Stimulated activated CD4-positive, alpha-beta T cell treated with anti-CD3 and anti-CD28 coated beads, Interleukin-4, amount 100 ng/mL, for 4 hours (primary cell): ENCODE measurements around the gene SHISA6.

Experiments
- DNase-seq, 2 experiments: peaks; one replicate each; pipeline ENCODE4 v3.0.0-alpha.2; 2020

The SHISA6 gene

GRCh38 chr17:11363565-11364117 is 122.6 kb downstream of the SHISA6 start:
- no peak for DNase-seq

GRCh38 chr17:11366272-11366850 is 125.3 kb downstream of the SHISA6 start:
- DNase-seq = no peak

- no peak for DNase-seq
Measured at GRCh38 chr17:11369575-11369974, 128.6 kb downstream of the SHISA6 start.

- no peak for DNase-seq
Measured at GRCh38 chr17:11372692-11373091, 131.7 kb downstream of the SHISA6 start.

GRCh38 chr17:11378506-11378905 is 137.5 kb downstream of the SHISA6 start:
- no peak for DNase-seq

GRCh38 chr17:11380761-11381160 is 139.7 kb downstream of the SHISA6 start:
- DNase-seq = no peak

GRCh38 chr17:11383157-11383556 is 142.1 kb downstream of the SHISA6 start:
- DNase-seq = no peak

- DNase-seq = no peak
Measured at GRCh38 chr17:11384131-11384530, 143.1 kb downstream of the SHISA6 start.

GRCh38 chr17:11387610-11388009 is 146.6 kb downstream of the SHISA6 start:
- DNase-seq = no peak

- DNase-seq = no peak
Measured at GRCh38 chr17:11388054-11388453, 147.0 kb downstream of the SHISA6 start.

GRCh38 chr17:11389583-11389982 is 148.6 kb downstream of the SHISA6 start:
- no peak for DNase-seq

GRCh38 chr17:11391134-11391533 is 150.1 kb downstream of the SHISA6 start:
- no peak for DNase-seq

- no peak for DNase-seq
Measured at GRCh38 chr17:11404431-11405276, 163.6 kb downstream of the SHISA6 start.

GRCh38 chr17:11406716-11407115 is 165.7 kb downstream of the SHISA6 start:
- DNase-seq = no peak

- DNase-seq = no peak
Measured at GRCh38 chr17:11412654-11413053, 171.6 kb downstream of the SHISA6 start.

- no peak for DNase-seq
Measured at GRCh38 chr17:11418342-11418741, 177.3 kb downstream of the SHISA6 start.

- DNase-seq = no peak
Measured at GRCh38 chr17:11430751-11431150, 189.7 kb downstream of the SHISA6 start.

- DNase-seq = no peak
Measured at GRCh38 chr17:11438673-11439072, 197.7 kb downstream of the SHISA6 start.

- DNase-seq = no peak
Measured at GRCh38 chr17:11441004-11441403, 200.0 kb downstream of the SHISA6 start.

GRCh38 chr17:11446316-11446715 is 205.3 kb downstream of the SHISA6 start:
- DNase-seq = no peak

GRCh38 chr17:11454096-11454495 is 213.1 kb downstream of the SHISA6 start:
- DNase-seq = no peak

GRCh38 chr17:11458279-11458678 is 217.3 kb downstream of the SHISA6 start:
- no peak for DNase-seq

GRCh38 chr17:11459861-11460331 is 218.9 kb downstream of the SHISA6 start:
- DNase-seq = no peak

GRCh38 chr17:11461993-11462548 is 221.1 kb downstream of the SHISA6 start:
- no peak for DNase-seq
